GM18526 (cell line): ENCODE data around the gene MAS1L.

Source experiments
- POLR2A ChIP-seq: IDR thresholded peaks from 3 replicates; pipeline ENCODE4 v1.6.1; 2011; ENCODE audit not compliant: insufficient read length; ENCODE audit errors: extremely low read depth

MAS1L gene

GRCh38 chr6:29500594-29500993, 12.8 kb upstream of the MAS1L start:
- no peak for TF ChIP-seq POLR2A

GRCh38 chr6:29499704-29500103, 11.9 kb upstream of the MAS1L start:
- no peak for TF ChIP-seq POLR2A

GRCh38 chr6:29496961-29497360, 9.2 kb upstream of the MAS1L start:
- no peak for TF ChIP-seq POLR2A

- TF ChIP-seq POLR2A, result no peak
Measured at GRCh38 chr6:29495571-29495970, 7.8 kb upstream of the MAS1L start.

- no peak for TF ChIP-seq POLR2A
Measured at GRCh38 chr6:29494131-29494530, 6.4 kb upstream of the MAS1L start.

GRCh38 chr6:29493261-29493660, 5.5 kb upstream of the MAS1L start:
- TF ChIP-seq POLR2A, result no peak

GRCh38 chr6:29491574-29491973, 3.8 kb upstream of the MAS1L start:
- no peak for TF ChIP-seq POLR2A

- TF ChIP-seq POLR2A, result no peak
Measured at GRCh38 chr6:29490552-29490951, 2.8 kb upstream of the MAS1L start.

GRCh38 chr6:29490055-29490454, 2.3 kb upstream of the MAS1L start:
- TF ChIP-seq POLR2A, result no peak

GRCh38 chr6:29489286-29489685, 1.5 kb upstream of the MAS1L start:
- TF ChIP-seq POLR2A, result no peak

- TF ChIP-seq POLR2A, result no peak
Measured at GRCh38 chr6:29488874-29489273, 1.1 kb upstream of the MAS1L start.

- no peak for TF ChIP-seq POLR2A
Measured at GRCh38 chr6:29487131-29487530, 625 bp downstream of the MAS1L start.

- no peak for TF ChIP-seq POLR2A
Measured at GRCh38 chr6:29486577-29486976, 1.2 kb downstream of the MAS1L start.

GRCh38 chr6:29483735-29484134, 4.0 kb downstream of the MAS1L start:
- TF ChIP-seq POLR2A, result no peak

GRCh38 chr6:29483186-29483585, 4.6 kb downstream of the MAS1L start:
- TF ChIP-seq POLR2A, result no peak

- no peak for TF ChIP-seq POLR2A
Measured at GRCh38 chr6:29479560-29479959, 8.2 kb downstream of the MAS1L start.

GRCh38 chr6:29478740-29479139, 9.0 kb downstream of the MAS1L start:
- TF ChIP-seq POLR2A, result no peak

GRCh38 chr6:29477923-29478450, 9.8 kb downstream of the MAS1L start:
- no peak for TF ChIP-seq POLR2A

- TF ChIP-seq POLR2A, result no peak
Measured at GRCh38 chr6:29474996-29475395, 12.8 kb downstream of the MAS1L start.

GRCh38 chr6:29466241-29466640, 21.5 kb downstream of the MAS1L start:
- no peak for TF ChIP-seq POLR2A
